Germinal center (tissue), 1 donor: ENCODE measurements around the gene DGLUCY.
"Not testable (repeated sequence)": the region's sequence is repeated elsewhere in the genome, so short reads cannot be mapped to it uniquely, and the experiment has no call there.

ENCODE experiments used
- DNase-seq: peaks from one replicate; pipeline ENCODE4 v3.0.0; 2012; ENCODE audit warnings: mixed read lengths, low spot score

DGLUCY gene

GRCh38 chr14:91258011-91258618 is 144.2 kb downstream of the DGLUCY start:
- DNase-seq: no peak

DNA sequence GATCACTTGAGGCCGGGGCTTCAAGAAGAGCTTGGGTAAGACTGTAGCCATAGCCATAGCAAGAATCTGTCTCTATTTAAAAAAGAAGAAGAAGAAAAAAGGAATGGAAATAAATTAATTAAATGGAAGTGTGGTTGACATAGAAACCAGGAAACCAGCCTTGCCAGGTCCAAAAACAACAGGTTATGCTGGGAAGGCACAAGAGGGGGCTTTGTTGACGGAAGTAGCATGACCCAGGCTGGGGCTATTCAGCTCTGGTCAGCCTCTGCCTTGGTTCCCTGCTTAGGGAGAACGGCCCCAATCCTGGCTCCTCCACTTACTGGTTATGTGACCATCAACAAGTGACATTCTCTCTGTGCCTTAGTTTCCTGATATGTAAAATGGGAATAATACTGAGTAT is 145.0 kb downstream of the DGLUCY start:
- no peak for DNase-seq

DNA sequence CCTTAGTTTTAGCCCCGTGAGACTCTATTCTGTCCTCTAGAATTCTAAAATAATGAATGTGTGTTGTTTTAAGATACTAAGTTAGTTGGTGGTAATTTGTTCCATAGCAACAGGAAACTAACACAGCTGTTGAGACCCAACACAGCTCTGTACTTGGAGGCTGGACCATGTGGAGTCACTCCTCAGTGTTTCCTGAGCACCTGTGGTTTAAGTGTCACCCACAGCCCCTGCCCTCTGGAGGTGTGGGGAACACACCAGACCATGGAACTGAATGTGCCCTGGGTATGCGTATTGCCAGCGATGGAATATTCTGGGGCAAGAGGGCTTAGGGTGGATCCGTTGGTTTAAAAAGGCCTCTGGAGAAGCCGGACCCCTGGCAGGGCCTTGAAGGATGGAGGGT is 147.2 kb downstream of the DGLUCY start:
- no peak for DNase-seq

- DNase-seq: no peak
These were observed 148.2 kb downstream of the DGLUCY start for GRCh38 chr14:91261986-91262549.

GRCh38 chr14:91263329-91263728 is 149.5 kb downstream of the DGLUCY start:
- DNase-seq: no peak

DNA sequence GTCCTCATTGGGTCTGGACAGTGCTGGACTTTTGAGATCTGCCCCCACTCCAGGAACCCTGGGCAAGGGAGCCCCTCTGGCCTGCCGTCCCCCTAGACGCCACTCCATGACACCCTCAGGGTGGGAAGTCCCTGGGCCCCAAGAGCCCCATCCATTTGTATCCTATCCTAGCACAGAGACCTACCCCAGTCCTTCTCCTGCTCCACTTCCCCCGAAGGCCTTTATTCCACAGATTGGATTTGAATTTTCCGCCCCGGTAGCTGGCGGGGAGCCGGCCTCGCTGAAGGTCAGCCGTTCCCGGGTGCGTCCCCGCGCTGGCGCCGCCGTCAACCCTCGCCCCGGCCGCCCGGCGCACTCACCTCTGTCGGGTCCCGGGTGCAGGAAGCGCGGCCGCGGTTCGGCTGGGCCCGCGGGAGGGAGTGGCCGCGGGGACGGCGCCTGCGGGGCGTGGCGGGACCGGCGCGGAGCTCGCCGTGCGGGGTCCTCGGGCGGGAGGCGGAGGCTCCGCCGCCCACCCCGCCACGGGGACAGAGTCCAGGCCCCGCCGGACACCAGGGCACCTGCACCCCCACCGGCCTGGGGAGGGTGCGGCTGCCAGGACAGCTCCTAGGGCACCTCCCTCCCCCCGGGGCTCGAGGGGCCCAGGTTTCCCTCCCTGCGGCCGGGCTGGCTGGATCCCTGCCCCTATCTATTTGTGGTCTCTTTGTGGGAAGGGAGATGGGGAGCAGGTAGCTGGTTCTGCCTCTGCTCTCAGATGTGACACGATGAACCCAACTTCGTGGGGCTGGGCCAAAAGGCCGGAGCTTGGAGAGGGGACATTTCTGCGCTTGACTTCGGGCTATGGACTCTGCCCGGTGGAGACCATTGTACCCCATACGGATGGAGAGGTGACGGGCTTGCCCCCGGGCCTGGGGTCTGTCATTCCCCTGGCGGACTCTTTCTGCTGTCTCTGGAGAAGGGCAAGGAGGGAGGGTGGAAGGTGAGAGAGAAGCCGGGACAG is 150.6 kb downstream of the DGLUCY start:
- no peak for DNase-seq

DNA sequence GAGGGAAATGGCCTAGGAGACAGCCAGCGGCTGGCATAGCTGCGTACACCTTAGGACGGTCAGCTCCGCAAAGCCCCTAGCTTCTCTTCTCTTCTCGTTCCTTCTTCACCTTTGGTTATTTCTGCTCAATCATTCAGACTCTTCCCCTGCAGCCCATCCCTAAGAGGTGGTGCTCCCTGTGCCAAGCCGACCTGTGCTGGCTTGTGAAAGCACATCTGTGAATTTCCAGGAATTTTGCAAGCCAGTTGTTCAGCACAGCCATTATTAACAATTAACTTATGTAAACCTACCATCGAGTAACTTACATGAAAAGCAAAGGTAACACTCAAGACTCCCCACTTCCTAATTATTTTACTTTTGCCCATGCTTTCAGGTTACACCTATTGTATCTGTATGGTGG is 151.5 kb downstream of the DGLUCY start:
- DNase-seq: no peak

- not testable (repeated sequence) for DNase-seq
These were observed 152.4 kb downstream of the DGLUCY start for GRCh38 chr14:91266276-91266675.

GRCh38 chr14:91267965-91268437 is 154.1 kb downstream of the DGLUCY start:
- no peak for DNase-seq

DNA sequence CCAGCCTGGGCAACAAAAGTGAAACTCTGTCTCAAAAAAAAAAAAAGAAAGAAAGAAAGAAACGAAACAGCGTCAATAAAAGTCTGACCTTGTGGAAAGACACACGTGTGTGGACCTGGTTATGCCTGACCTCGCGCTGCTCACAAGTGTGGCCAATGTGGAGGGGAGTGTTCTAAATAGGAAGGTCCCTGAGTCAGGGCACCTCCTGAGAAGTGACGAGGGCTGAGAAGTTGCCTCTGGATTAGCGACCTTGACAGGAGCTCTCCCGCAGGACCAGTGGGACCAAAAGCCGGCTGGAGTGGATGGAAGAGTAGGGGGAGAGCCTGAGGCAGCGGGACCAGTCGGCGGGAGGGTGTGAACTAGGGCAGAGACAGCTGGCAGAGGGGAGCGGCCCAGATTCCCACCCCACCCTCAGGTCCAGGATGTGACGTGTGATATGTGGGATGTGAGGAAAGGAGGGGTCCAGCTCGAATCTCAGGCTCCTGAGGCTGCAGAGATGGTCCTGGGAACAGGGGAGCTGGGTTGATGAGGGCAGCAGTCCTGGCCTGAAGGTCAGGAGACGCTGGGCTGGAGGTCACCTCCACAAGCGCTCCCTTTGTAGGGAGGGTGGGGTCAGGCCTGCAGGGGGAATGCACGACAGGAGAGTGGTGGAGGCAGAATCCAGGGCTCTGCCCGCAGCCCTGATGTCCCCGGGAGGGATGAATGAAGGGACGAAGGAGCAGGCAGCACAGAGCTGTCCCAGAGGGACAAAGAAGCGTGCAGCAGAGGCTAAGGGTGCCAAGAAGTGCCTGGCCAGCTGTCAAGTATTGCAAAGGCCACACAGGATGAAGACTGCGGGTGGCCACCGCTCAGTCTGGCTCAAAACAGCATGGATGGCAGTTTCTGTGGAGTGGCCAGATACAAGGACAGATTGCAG is 155.5 kb downstream of the DGLUCY start:
- DNase-seq: no peak

GRCh38 chr14:91270188-91270587 is 156.3 kb downstream of the DGLUCY start:
- no peak for DNase-seq

DNA sequence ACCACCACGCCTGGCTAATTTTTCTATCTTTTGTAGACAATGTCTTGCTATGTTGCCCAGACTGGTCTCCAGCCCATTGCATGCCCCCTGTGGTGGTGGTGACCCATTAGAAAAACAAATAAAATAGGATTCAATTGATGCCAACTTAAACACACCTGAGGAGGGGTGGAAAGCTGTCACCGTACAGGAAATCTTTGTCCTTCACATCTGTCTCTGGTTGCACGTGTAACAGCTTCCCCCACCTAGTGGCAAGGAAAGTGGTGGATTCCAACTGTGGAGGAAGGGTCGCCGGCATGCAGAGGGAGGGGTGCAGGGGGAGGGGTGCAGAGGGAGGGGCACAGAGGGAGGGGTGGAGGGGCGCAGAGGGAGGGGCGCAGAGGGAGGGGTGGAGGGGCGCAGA is 156.7 kb downstream of the DGLUCY start:
- no peak for DNase-seq

DNA sequence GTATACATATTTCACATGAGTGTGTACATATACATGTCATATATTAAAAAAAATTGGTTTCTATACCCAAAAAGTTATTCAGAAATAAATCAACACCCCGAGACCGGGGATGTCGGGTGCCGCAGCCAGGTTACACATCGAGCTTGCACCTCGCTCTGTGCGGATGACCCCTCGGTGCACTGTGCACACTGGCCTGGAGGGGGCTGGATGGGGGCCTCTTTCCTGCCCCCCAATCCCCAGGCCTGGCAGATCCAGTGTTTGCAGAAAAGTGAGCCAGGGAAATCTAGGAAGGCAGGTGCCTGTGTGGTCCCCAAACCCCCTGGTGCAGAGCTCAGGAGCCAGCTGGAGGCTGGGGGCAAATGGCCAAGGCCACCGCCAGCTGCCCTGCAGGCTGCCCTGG is 157.8 kb downstream of the DGLUCY start:
- no peak for DNase-seq

DNA sequence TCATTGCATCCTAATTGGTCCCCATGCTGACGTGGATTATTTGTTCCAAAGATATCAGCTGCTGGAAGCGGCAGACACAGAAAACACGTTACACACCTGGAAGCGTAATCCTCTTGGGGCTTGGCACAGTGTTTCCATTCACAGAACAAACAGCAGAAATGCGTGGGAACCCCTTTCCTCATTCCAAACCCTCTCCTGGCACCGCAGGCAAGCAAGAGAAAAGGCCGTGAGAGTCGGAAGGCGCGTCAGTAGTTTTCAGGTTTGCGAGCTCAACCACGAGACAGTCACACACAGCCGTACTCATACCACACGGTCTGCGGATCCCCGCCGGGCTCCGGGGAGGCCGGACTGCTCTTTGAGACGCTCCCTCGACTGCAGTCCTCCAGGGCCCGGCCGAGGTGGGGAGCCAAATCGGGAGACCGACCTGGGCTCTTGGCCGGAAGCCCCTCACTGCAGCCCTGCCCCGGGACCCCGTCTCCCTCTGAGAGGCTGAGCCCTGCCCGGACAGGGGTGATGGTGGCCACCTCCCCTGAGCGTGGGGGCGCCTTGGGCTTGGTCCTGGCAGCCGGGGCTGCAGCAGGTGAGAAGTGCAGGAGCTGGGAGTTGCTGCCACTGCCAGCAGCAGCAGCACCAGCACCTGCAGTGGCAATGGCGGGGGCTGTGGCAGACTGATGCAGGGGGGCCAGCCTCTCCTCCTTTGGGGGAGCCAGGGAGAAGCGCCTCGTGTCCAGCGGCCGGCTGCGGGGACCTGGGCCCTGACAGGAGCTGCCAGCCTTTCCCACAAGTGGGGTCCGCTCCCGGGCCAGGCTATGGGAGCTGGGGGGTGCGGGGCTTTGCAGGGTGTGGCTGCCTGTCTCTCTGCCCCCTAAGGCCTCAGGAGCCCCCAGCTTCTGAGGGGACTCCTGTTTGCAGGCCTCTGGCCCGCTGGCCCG is 158.7 kb downstream of the DGLUCY start:
- no peak for DNase-seq

DNA sequence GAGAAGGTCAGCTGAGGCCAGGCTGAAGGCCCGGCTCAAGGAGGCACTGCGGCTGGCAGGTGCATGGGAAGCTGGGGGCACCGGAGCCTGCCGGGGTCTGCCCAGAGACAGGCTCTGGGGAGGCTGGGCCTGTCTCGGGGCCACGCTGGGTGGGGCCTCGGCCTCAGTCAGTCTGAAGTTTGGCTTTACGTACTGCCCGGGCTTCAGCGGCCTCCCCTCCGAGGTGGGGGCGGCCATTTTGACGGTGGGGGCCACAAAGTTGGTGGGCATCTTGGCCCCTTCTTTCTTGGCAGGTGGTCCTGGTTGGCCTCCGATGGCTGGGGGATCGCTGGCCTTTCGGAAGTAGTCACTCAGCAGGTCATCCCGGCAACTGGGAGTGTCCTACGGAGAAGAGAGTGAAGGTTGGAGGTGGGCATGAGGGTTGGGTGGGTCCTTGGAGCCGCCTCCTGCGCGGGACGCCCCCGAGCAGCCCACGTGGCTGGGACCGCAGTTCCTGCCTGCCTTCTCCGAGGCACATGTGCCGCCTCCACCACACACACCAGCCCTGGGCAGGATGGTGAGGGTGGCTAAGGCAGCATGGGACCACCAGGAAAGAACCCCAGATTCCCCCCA is 159.5 kb downstream of the DGLUCY start:
- no peak for DNase-seq

- DNase-seq: no peak
These were observed 160.0 kb downstream of the DGLUCY start for GRCh38 chr14:91273885-91274273.

GRCh38 chr14:91274796-91275195 is 160.9 kb downstream of the DGLUCY start:
- DNase-seq: no peak
